Kasumi-1 (cell line): Measurements from ENCODE around the gene ZFHX3.

Experiments
- DNase-seq, 2 experiments: peaks; one replicate each; lab custom pipeline; 2025; lab: John Stamatoyannopoulos, UW

Gene ZFHX3

DNA sequence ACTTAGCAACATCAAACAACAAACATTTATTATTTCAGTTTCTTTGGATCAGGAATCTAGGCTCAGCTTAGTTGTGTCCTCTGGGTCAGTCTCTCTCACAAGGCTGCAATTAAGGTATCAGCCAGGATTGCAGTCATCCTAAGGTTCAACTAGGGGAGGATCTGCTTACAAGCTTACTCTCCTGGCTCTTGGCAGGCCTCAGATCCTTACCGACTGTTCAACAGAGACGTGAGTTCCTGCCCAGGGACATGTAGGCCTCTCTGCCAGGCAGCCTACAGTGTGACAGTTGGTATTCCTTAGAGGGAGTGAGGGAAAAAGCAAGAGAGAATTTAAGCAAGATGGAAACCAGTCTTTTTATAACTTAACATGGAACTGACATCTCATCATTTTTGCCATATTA is 294.0 kb downstream of the ZFHX3 start:
- no peak for DNase-seq

DNA sequence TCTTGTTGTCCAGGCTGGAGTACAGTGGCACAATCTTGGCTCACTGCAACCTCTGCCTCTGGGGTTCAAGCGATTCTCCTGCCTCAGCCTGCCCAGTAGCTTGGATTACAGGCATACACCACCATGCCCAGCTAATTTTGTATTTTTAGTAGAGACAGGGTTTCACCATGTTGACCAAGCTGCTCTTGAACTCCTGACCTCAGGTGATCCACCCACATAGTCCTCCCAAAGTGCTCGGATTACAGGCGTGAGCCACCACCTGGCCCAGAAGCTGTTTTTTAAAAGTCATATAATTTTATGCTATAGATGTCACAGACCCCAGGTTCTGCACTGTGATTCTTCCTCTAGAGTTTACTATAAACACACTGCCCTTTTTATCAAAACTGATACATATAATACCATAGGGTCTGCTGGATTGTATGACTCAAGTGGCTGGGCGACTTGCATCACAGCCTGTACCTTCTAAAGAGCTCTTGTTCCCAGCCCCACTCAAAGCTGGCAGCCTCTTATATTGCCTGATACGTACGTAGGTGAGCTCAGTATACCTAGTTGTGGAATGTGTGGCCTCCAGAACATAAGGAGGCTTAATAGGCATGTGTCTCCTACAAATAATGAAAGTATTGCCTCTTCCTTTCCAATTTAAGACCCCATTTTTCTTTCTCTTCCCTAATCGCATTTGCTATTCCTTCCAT is 295.8 kb downstream of the ZFHX3 start:
- no peak for DNase-seq

DNA sequence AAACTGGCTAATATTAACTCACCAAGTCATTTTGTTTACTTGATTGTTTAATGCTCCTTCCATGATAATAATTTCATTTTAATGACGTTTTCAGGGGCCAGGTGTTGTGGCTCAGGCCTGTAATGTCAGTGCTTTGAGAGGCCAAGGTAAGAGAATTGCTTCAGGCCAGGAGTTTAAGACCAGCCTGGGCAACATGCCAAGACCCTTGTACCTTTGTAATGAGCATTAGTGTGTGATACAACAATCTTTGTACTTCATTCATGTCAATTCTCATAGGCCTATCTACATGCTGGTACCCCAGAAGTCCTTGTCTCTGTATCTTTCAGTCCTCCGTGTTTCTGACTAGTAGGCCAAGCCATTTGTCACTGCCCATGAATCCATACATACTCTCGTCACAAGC is 296.9 kb downstream of the ZFHX3 start:
- DNase-seq, result no peak

DNA sequence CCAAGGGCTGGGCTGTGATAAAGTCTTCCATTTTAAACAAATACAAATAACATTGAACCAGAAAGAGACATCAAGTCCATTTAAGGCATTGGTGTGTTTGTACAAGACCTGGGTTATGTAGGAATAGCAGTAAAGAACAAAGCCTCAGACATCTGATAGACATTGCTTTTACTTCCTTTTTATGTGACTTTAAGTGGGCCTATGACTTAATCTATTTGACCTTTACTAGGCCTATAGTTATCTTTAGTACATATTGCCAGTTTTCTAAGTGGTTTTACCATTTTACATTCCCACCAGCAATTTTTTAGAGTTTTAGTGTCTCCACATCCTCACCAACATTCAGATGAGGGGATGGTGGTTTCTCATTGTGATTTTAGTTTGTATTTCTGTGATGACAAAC is 298.8 kb downstream of the ZFHX3 start:
- no peak for DNase-seq

DNA sequence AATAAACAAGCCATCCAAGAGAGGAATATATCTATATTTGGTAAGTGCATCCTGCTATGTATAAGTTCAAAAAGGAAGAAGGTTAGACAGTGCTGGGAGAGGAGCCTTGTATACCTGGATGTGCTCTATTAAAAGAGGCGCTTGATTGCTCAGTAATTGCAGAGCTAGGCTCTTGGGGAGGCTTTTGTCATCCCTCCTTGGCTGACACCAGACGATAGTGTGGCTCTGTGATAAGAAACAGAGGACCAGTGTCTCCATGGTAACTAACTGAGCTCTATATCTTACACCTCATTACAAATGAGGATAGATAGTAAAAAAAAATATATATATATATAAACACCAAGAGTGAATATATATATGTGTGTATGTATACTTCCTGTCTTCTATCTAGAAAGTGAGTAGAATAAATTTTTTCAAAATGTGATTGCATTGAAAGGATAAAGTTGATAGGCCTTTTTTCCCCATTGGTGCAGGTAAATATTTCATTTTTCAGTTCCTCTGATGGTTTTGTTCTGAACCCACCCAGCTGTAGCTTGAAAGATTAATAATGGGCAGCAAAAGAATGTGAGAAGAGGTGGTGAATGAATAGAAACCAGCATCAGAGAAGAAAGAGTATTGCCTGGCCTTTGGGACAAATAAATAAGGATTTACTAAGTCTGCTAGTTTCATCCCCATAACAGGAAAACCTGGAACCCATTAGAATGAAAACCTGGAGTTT is 303.7 kb downstream of the ZFHX3 start:
- no peak for DNase-seq

DNA sequence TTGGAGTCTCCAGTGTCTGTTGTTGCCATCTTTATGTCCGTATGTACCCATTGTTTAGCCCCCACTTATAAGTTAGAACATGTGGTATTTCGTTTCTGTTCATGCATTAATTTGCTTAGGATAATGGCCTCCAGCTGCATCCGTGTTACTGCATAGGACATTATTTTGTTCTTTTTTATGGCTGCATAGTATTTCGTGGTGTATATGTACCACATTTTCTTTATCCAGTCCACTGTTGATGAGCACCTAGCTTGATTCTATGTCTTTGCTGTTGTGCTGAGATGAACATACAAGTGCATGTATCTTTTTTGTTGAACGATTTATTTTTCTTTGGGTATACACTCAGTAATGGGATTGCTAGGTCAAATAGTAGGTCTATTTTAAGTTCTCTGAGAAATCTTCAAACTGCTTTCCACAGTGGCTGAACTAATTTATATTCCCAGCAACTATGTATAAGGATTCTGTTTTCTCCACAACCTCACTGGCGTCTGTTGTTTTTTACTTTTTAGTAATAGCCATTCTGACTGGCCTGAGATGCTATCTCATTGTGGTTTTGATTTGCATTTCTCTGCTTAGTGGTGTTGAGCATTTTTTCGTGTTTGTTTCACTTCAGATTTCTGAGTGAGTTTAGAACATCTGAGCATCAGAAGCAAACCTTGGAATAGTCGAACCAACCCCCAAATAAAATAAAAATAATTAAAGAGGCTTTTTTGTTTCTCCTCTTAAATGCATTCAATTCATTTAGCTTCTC is 304.7 kb downstream of the ZFHX3 start:
- DNase-seq, result no peak

DNA sequence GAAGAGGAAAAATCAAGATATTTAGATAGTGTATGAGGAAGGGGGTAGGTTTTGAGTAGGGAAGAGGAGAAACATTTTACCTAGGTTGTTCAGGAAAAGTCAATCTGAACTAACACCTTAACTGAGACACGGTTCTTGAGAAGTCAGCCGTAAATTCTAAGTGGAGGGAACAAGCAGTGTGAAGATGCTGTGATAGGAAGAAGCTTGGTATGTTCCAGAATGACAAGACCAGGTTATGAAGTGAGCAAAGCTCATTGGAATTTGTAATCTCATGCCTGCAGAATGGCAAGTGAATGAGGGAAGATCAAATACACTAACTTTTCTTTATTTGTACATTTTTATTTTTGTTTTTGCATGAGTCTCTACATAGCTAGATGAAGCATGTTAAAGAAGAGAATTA is 307.6 kb downstream of the ZFHX3 start:
- no peak for DNase-seq

DNA sequence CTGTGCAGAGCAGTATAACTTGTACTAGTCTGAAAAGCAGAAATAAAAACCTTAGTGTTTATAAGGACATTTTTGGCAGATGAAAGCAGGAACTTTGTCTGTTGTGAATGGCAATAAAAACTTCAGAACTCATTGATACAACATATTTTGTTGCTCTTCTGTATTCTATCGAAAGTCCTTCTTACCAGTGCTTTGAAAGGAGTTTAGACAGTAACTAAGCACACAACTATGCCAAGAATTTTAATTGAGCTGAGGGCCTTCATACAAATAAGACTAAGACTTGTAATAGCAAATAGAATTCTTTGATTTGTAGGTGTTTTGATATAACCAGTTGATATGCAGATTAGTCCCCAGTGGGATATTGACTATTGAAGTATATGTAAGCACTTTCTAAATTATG is 308.4 kb downstream of the ZFHX3 start:
- no peak for DNase-seq

DNA sequence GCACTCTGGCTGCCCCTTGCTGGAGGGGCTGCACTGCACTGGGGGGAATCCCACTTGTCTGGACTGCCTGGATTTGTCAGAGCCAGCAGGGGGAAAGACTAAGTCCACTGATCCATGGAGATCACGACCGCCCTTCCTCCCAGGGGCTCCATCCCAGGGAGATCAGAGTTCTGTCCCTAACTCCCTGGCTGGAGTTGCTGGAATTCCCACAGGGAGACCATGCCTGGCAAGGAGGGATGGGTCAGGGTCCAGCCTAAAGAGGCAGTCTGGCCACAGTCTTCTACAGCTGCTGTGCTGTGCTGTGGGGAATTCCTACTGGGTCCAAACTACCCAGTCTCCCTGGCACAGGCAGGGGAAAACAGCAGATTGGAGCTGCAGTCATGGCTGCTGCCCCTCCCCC is 311.9 kb downstream of the ZFHX3 start:
- no peak for DNase-seq
